Activated naive CD4-positive, alpha-beta T cell treated with anti-CD3 and anti-CD28 coated beads, Interleukin-2, amount 50 U/mL, for 72 hours (primary cell): ENCODE results near the gene CHMP4B. TPM values are rescaled to one million over a fixed set of nuclear protein-coding genes. Genes with fewer than 3 reads are reported as not detected.
A peak's percentile ranks its signal among the peaks of the same experiment; 100 is the strongest.

Experiments used
- ATAC-seq, 2 donors: fragments of 150-1000 bp; cut with Tn5 transposase; 2 replicates each; pipeline ENCODE4 v1.10.0; 2021; ENCODE audit warnings: mild to moderate bottlenecking in 2 of 2, moderate library complexity in 2 of 2
- DNase-seq, 2 donors: peaks; one replicate each; pipeline ENCODE4 v3.0.0; 2021 to 2022; ENCODE audit warnings: low spot score in 2 of 2
- H3K27ac Mint-ChIP-seq, 2 donors: one replicate each; pipeline ENCODE4 v1.8.0; 2022; ENCODE audit warnings: mild to moderate bottlenecking in 2 of 2, mixed read lengths in 2 of 2
- H3K36me3 Mint-ChIP-seq, 2 donors: one replicate each; pipeline ENCODE4 v1.8.0; 2022; ENCODE audit warnings: mixed read lengths in 2 of 2
- H3K9me3 Mint-ChIP-seq, 2 donors: one replicate each; pipeline ENCODE4 v1.8.0; 2022; ENCODE audit warnings: mixed read lengths in 2 of 2
- total RNA-seq, 2 donors: library from RNA; stranded (reverse); gene quantifications; one replicate each; pipeline ENCODE4 v1.2.3, GENCODE V29; 2022

Gene CHMP4B
- total RNA-seq, 2 donors from 2014 or later = 80.0 to 81.4 TPM

DNA sequence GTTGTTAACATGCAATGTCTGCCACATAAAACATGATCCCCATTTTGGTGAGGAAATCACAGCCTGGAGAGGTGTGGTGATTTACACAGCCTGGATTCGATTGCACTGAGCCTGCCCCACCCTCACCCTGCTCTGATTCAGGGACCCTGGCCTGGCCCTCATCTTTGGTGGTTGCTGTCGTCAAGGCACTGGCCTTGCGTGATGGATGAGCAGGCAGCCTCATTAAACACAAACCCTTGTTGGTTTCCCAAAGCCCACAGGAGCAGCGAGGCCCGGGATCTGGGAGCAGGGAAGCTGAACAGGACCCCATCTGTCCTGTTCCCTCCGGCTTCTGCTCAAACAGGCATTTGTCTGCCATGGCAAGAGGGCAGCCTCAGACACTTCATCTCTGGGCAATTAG lies 70.8 kb downstream of the CHMP4B start:
- DNase-seq (no peak), ATAC-seq (no peak)
- Mint-ChIP-seq H3K36me3 (peaks cover 10 to 14% of the 10 kb centered on the region in 2 donors), H3K9me3 (peaks cover 14% of the 10 kb centered on the region in 2 donors), H3K27ac (no peak overlapping the region)

DNA sequence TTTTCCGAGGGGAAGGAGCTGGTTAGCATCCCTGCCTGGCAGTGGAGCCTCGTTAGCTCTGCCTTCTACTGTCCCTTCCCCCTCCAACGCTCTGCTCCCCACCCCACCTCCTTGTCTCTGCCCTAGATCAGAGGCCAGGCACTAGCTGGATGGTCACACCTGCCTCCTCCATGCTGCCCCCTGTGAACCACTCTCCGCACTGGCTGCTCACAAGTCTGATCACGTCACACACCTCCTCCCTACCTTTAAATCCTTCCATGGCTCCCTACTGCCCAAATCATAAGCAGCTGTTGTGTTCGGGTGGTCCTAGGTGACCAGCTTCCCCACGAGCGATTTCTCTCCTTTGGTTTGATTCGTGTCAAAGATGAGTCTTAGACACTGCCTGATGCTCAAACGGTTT lies 71.3 kb downstream of the CHMP4B start:
- Mint-ChIP-seq H3K9me3 (peaks cover 14% of the 10 kb centered on the region in 2 donors), H3K36me3 (peaks cover 10 to 14% of the 10 kb centered on the region in 2 donors), H3K27ac (no peak overlapping the region)
- no peak for DNase-seq
- no peak for ATAC-seq

DNA sequence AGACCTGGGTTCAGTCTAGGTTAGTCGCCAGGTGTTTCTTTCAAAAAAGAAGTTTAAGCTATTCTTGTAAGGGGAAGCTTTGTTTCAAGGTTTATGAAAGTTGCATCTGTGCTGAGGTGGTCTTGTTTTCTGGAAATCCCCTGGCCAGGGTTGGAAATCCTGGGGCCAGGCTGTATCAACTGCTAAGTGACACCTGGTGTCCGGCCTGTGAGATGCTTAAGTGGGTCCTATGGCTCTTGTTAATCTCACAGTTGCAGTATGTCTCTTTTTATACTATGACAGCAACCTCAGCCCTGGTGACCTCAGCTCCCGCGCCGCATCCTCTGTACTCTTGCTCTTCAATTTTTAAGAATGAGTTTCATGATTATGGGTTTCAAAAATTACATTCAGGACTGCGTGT lies 72.0 kb downstream of the CHMP4B start:
- H3K36me3 Mint-ChIP-seq = peaks cover 7 to 10% of the 10 kb centered on the region in 2 donors
- ATAC-seq = no peak
- no peak overlapping the region for H3K27ac Mint-ChIP-seq
- peaks cover 11 to 12% of the 10 kb centered on the region in 2 donors for H3K9me3 Mint-ChIP-seq
- DNase-seq = no peak

DNA sequence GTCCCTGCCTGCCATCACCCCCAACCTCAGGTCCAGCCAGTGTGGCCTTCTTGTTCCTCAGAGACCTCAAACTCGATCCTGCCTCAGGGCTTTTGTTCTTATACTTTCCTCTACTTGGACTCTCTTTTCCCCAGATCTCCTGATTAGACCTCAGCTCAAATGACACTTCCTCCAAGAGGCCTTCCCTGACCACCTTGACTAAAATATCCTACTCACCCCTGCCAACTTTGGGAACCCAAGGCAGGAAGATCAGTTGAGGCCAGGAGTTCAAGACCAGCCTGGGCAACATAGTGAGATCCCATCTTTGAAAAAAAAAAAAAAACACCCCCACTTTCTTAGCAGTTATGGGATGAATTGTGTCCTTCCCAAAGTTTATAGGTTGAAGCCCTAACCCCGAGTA lies 73.5 kb downstream of the CHMP4B start:
- Mint-ChIP-seq H3K36me3 (peaks cover 0 to 4% of the 10 kb centered on the region in 2 donors), H3K27ac (peak overlapping the region; percentile 29 to 32), H3K9me3 (peaks cover 5 to 6% of the 10 kb centered on the region in 2 donors)
- DNase-seq (no peak), ATAC-seq (no peak)

DNA sequence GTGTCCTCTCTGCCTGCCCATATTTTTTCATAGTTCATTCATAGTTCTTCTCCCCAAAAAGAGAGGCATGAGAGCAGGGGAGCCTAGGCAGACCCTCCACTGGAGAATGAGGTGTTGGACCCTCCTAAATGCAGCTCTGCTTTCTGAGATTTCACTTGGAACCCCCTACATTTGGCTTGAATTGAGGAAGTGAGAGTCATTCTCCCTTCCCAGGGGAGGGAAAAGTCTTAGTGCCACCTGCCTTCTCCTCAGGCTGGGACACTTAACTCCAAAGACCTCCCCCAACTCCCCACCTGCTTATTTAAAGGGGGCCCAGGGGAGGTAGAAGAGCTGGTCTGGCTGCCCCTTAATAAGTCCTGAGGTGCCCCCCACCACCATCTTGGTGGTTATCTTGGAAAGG lies 78.2 kb downstream of the CHMP4B start:
- peaks cover 5 to 11% of the 10 kb centered on the region in 2 donors for H3K9me3 Mint-ChIP-seq
- DNase-seq (no peak), ATAC-seq (no peak)
- no peaks in the 10 kb centered on the region for H3K36me3 Mint-ChIP-seq
- H3K27ac Mint-ChIP-seq = peak overlapping the region in 1 of 2 donors; percentile 76

DNA sequence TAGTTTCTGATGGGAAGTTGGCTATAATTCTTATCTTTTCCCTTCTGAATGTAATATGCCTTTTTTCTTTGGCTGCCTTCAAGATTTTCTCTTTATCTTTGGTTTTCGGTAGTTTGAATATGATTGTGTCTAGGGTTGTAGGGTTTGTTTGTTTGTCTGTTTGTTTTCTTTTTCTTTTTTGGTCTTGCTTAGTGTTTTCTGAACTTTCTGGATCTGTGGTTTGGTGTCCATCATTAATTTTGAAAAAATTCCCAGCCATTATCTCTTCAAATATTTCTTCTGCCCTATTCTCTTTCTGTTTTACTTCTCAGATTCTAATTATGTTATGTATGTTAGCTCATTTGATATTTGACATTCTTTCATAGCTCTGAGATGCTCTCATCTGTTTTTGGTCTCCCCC lies 79.4 kb downstream of the CHMP4B start:
- H3K36me3 Mint-ChIP-seq = no peaks in the 10 kb centered on the region
- ATAC-seq = no peak
- DNase-seq = no peak
- no peak overlapping the region for H3K27ac Mint-ChIP-seq
- peaks cover 5 to 11% of the 10 kb centered on the region in 2 donors for H3K9me3 Mint-ChIP-seq

DNA sequence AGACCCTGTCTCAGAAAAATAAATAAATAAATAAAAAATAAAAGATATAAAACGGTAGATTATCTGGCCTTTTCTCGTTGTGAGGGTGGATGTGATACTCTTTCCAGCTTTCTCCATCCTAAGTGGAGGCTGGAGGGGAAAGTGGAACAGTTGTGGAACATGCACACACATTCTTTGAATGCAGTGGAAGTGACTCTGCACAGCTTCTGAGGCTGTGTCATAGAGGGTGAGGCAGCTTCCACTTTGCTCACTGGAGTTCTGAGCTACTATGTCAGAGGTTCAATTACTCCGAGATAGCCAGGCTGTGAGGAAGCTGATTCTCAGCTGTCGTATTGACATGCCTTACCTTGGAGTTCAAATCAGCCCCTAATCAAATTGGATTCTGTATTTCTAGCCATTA lies 82.2 kb downstream of the CHMP4B start:
- H3K36me3 Mint-ChIP-seq = no peaks in the 10 kb centered on the region
- H3K9me3 Mint-ChIP-seq = peaks cover 5 to 11% of the 10 kb centered on the region in 2 donors
- DNase-seq (no peak), ATAC-seq (no peak)
- no peak overlapping the region for H3K27ac Mint-ChIP-seq

DNA sequence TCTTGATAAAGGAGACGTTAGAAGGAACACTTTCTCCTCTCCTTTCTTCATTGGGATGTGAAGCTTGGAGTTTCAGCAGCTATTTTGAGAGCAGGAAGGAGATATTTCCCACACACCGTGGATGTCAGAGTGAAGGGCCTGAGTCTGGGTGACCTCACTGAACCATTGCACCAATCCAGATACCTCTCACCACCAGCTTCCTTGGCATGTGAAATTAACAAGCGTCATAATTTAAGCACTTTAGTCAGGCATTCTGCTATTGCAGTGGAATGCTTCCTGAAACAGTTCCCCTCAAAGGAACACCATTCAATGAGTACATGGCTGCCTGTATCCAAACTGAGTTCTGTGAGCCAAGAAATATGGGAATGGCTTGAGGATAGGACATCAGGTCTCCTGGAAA lies 83.7 kb downstream of the CHMP4B start:
- Mint-ChIP-seq H3K36me3 (no peaks in the 10 kb centered on the region), H3K9me3 (peaks cover 5 to 11% of the 10 kb centered on the region in 2 donors)

DNA sequence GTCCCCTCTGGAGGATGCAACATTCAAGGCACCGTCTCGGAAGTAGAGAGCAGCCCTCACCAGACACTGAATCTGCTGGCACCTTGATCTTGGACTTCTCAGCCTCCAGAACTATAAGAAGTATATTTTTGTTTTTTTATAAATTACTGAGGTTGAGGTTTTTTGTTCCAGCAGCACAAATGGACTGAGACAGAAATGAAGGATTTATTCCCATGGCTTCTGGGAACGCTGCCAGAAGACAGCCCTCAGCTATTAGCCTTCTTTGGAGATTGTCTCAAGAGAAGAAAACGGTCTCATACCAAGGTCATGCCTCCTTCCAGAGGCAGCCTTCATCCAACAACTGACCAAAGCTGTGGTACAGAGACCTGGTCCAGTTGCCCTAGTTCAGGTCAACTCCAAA lies 85.4 kb downstream of the CHMP4B start:
- Mint-ChIP-seq H3K27ac (no peak overlapping the region), H3K36me3 (no peaks in the 10 kb centered on the region), H3K9me3 (peaks cover 0 to 5% of the 10 kb centered on the region in 2 donors)
- no peak for DNase-seq
- no peak for ATAC-seq

More for the DNA sequence above, 83.7 kb downstream of the CHMP4B start:
- ATAC-seq (no peak), DNase-seq (no peak)
- no peak overlapping the region for H3K27ac Mint-ChIP-seq

DNA sequence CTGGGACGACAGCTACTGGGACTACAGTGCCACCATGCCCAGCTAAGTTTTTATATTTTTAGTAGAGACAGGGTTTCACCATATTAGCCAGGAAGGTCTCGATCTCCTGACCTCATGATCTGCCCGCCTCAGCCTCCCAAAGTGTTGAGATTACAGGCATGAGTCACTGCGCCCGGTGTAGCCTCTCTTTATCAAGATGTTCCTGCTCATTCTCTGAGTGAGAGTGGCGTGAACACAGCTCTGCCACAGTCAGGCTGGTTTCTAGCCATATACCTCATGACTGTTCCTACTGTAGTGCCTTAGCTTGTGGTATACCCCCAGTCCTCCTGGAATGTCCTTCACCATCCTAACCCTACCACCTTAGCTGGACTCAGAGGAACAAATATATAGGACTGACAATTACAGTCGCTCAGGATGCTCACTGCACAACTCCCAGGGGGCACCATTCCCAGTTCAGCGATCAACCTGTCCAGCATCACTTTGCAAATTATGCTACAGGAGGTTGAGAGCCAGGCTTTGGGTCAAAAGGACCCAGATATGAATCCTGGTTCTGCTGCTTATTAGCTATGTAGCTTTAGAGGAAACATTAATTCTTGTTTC lies 86.3 kb downstream of the CHMP4B start:
- ATAC-seq (no peak), DNase-seq (no peak)
- H3K9me3 Mint-ChIP-seq = no peaks in the 10 kb centered on the region
- no peak overlapping the region for H3K27ac Mint-ChIP-seq
- H3K36me3 Mint-ChIP-seq = no peaks in the 10 kb centered on the region

DNA sequence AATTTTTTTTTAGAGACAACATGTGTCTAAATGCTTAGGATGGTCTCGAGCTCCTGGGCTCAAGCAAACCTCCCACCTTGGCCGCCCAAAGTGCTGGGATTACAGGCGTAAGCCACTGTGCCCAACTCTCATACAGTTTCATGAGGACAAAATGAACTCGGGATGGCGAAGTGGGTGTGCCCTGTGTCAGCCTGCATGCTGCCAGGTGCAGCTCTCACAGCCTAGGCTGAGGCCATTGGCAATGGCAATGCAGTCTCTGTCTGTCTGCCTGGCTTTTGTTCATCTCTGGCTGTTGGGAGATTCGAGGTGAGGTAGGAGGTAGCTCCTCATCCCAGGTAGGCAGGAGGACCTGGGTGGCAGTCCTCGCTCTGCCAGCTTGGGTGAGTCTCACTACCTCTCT lies 88.0 kb downstream of the CHMP4B start:
- no peaks in the 10 kb centered on the region for H3K9me3 Mint-ChIP-seq
- DNase-seq (no peak), ATAC-seq (no peak)
- H3K36me3 Mint-ChIP-seq = no peaks in the 10 kb centered on the region
- H3K27ac Mint-ChIP-seq = no peak overlapping the region

DNA sequence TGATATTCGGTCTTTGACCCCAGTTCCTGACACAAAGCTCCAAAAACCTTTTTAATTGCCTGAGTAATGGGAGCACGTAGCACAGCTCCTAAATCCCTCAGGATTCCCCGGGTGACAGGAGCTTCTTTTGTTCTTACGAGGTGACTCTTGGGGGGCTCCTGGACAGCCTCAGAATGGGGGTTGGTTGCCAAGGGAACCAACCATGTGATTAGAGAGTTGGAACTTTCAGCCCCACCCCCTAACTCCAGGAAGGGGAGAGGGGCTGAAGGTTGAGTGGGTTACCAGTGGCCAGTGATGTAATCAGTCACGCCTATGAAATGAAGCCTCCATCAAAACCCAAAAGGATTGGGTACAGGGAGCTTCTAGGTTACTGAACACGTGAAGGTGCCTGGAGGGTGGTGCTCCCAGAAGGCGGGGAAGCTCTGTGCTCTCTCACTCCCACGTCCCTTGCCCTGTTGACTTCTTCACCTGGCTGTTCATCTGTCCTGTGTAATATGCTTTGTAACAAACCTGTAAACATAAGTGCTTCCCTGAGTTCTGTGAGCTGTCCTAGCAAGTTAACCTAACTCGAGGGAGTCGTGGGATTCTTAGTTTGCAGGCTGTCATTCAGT lies 89.5 kb downstream of the CHMP4B start:
- H3K9me3 Mint-ChIP-seq = no peaks in the 10 kb centered on the region
- H3K27ac Mint-ChIP-seq = no peak overlapping the region
- DNase-seq (no peak), ATAC-seq (no peak)
- no peaks in the 10 kb centered on the region for H3K36me3 Mint-ChIP-seq

DNA sequence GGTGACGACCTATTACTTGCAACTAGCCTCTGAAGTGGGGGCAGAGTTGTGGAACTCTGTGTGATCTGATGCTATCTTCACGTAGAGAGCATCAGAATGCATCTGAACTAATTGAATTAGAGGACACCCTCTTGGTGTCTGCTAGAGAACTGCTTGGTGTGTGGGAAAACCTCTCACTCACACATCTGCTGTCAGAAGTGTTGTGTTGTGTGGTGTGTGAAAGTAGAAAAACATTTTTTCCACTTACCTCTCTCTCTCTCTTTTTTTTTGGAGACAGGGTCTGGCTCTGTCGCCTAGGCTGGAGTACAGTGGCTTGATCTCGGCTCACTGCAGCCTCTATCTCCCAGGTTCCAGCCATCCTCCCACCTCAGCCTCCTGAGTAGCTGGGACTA lies 90.0 kb downstream of the CHMP4B start:
- H3K27ac Mint-ChIP-seq = no peak overlapping the region
- no peak for ATAC-seq
- H3K36me3 Mint-ChIP-seq = no peaks in the 10 kb centered on the region
- DNase-seq = no peak
- H3K9me3 Mint-ChIP-seq = no peaks in the 10 kb centered on the region

DNA sequence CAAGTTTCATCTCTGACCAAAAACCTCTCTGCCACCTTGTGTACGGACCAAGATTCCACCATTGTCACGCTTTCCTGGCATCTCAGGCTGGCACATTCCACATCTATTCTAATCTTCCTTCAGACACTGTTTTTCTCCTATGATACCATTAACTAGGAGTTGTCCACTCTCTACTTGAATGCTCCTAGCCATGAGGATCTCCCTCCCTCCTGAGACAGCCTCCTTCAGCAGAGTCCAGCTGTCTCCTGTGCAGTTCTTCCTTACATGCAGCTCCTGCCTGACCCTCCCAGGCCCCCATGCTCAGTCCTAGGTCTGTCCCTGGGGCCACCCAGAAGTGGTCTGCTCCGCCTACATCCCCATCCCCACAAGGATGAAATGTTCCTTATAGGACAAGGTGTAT lies 90.9 kb downstream of the CHMP4B start:
- ATAC-seq (no peak), DNase-seq (no peak)
- H3K36me3 Mint-ChIP-seq = no peaks in the 10 kb centered on the region

More for the DNA sequence above, 90.9 kb downstream of the CHMP4B start:
- Mint-ChIP-seq H3K9me3 (no peaks in the 10 kb centered on the region), H3K27ac (no peak overlapping the region)

Other genes starting within 250 kb of the CHMP4B start
- under 1 TPM; 0.23 to 0.43 TPM for gene C20orf144, start 149.0 kb upstream of the CHMP4B start, total RNA-seq
- 1 to 10 TPM; 1.2 to 2.4 TPM for gene ACTL10, start 144.4 kb upstream of the CHMP4B start, total RNA-seq
- 10 to 100 TPM; 24.5 to 43.0 TPM for gene NECAB3, start 136.9 kb upstream of the CHMP4B start, total RNA-seq
- 10 to 100 TPM; 62.4 to 76.4 TPM for gene E2F1, start 125.0 kb upstream of the CHMP4B start, total RNA-seq
- 10 to 100 TPM; 10.3 to 12.5 TPM for gene PXMP4, start 91.0 kb upstream of the CHMP4B start, total RNA-seq
- gene ZNF341, start 79.4 kb upstream of the CHMP4B start, total RNA-seq = 1 to 10 TPM; 6.3 to 7.2 TPM
- 100 to 1,000 TPM; 125 to 148 TPM for gene RALY, start 182.6 kb downstream of the CHMP4B start, total RNA-seq